GM18507 (cell line): Measurements from ENCODE around the gene KCTD18.

ENCODE experiments used
- DNase-seq: peaks from one replicate; pipeline ENCODE4 v3.0.0; 2011; ENCODE audit warnings: low read depth; ENCODE audit not compliant: insufficient read length; ENCODE audit errors: extremely low spot score
- FAIRE-seq: peaks from 2 replicates; lab custom pipeline; 2011; peaks lifted over from hg19 to GRCh38; lab: Jason Lieb, UNC

KCTD18 gene

DNA sequence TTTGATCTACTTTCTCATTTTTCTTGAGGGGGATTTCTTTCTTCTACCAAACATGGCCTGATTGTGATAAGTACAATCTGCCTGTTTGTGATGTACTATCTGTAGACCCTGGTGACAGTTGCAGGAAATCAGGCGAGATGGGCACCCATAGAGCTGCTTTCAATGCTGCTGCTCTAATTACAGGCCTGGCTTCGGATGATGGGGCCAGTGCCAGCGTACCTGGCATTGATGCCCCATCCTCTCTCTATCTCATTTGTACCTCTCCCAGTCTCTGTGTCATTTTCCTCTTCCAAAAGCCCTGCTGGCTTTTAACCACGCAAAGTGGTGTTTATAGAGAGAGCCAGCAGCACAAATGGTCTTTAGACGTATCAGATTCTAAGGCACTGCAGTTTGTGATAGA, 69.9 kb downstream of the KCTD18 start:
- DNase-seq, result no peak
- FAIRE-seq, result no peak
